Panc1 (cell line): ENCODE data around the gene PPP6R2. TPM values are rescaled to one million over a fixed set of nuclear protein-coding genes. Genes with fewer than 3 reads are reported as not detected.

Experiments
- ATAC-seq: fragments of 200-7000 bp; cut with Tn5 transposase; 2 replicates; pipeline ENCODE4 v1.9.1; 2020; ENCODE audit warnings: mild to moderate bottlenecking, moderate library complexity
- BruUV-seq: library from RNA; stranded (reverse); fragments of 400-500 nt; replicated peaks from 2 replicates; lab custom pipeline; 2021; lab: Mats Ljungman, UMichigan
- CTCF ChIA-PET: fragments of 300-600 bp; sonication (Branson Sonifier 250); formaldehyde crosslinking; loops from one replicate; lab custom pipeline; 2022; ENCODE audit warnings: antibody characterized with exemption; lab: Charles Lee
- POLR2A ChIA-PET: fragments of 300-600 bp; sonication (Branson Sonifier 250); formaldehyde crosslinking; loops from one replicate; lab custom pipeline; 2022; ENCODE audit warnings: antibody characterized with exemption; lab: Charles Lee
- DNase-seq: peaks from one replicate; pipeline ENCODE4 v3.0.0-alpha.2; 2010; ENCODE audit warnings: low read depth, low spot score
- H3K27ac ChIP-seq: 2 replicates; pipeline ENCODE4 v1.5.1; 2011; ENCODE audit warnings: mild to moderate bottlenecking, low read length, inconsistent platforms
- H3K27me3 ChIP-seq: fragments of 200-500 bp; sonication (Bioruptor generic); 2 replicates; pipeline ENCODE4 v1.6.0; 2014; ENCODE audit warnings: low read length, inconsistent platforms; ENCODE audit not compliant: control insufficient read depth, insufficient read depth
- H3K36me3 ChIP-seq: fragments of 200-500 bp; sonication (Bioruptor generic); 2 replicates; pipeline ENCODE4 v1.5.1; 2014; ENCODE audit warnings: inconsistent platforms, mild to moderate bottlenecking, low read length, moderate library complexity; ENCODE audit not compliant: control insufficient read depth, insufficient read depth
- H3K4me1 ChIP-seq: 2 replicates; pipeline ENCODE4 v1.5.1; 2011; ENCODE audit warnings: inconsistent platforms, mild to moderate bottlenecking, low read length, moderate library complexity; ENCODE audit not compliant: control insufficient read depth, insufficient read depth
- H3K4me3 ChIP-seq, 2 experiments: 2 replicates each; pipeline ENCODE4 v1.5.1; 2011 to 2012; ENCODE audit warnings: low read depth in 2 of 2, low read length in 2 of 2, mild to moderate bottlenecking in 2 of 2, inconsistent platforms in 1 of 2, moderate library complexity in 1 of 2
- H3K9me3 ChIP-seq: fragments of 200-500 bp; sonication (Bioruptor generic); 2 replicates; pipeline ENCODE4 v1.5.1; 2014; ENCODE audit warnings: low read depth, mild to moderate bottlenecking, inconsistent platforms, low read length, moderate library complexity; ENCODE audit not compliant: control insufficient read depth, insufficient read depth
- CTCF ChIP-seq: fragments of 450-650 bp; IDR thresholded peaks from 2 replicates; pipeline ENCODE4 v1.5.1; 2017; ENCODE audit warnings: mild to moderate bottlenecking
- POLR2AphosphoS5 ChIP-seq: IDR thresholded peaks from 2 replicates; pipeline ENCODE4 v1.6.1; 2012; ENCODE audit warnings: mild to moderate bottlenecking, low read depth, low read length, moderate library complexity
- REST ChIP-seq, 2 experiments: IDR thresholded peaks; 2 replicates each; pipeline ENCODE4 v1.6.1; 2011 to 2012; ENCODE audit warnings: low read depth in 2 of 2, control low read depth in 1 of 2, low read length in 1 of 2, mild to moderate bottlenecking in 1 of 2, moderate library complexity in 1 of 2; ENCODE audit not compliant: insufficient read depth in 1 of 2
- SIN3A ChIP-seq: IDR thresholded peaks from 2 replicates; pipeline ENCODE4 v1.6.1; 2012; ENCODE audit warnings: low read depth, mild to moderate bottlenecking, low read length, moderate library complexity, borderline replicate concordance; ENCODE audit not compliant: insufficient read depth
- TCF7L2 ChIP-seq: IDR thresholded peaks from 2 replicates; pipeline ENCODE4 v1.6.1; 2011; ENCODE audit warnings: mild to moderate bottlenecking, low read depth, low read length, inconsistent platforms
- in situ Hi-C: cut with HindIII; loops from 2 replicates; pipeline ENCODE4 v1.10.0; 2016; ENCODE audit warnings: low sequenced_read_pairs, low pct_unique_long_range_greater_than_20kb
- intact Hi-C: fragments of 100-400 bp; cut with micrococcal nuclease; formaldehyde crosslinking; loops from one replicate; pipeline ENCODE4 v1.10.0; 2022; ENCODE audit not compliant: unreplicated experiment
- total RNA-seq: library from RNA; stranded (reverse); gene quantifications from one replicate; pipeline ENCODE4 v1.2.1, GENCODE V29; 2021; ENCODE audit not compliant: unreplicated experiment

Gene PPP6R2
- total RNA-seq, 1 experiment from 2014 or later, result 52.8 TPM

GRCh38 chr22:50309601-50309991 is 33.5 kb upstream of the PPP6R2 start:
- BruUV-seq, result no TSS peak
- in situ Hi-C loops (no loop called here), intact Hi-C loops (no loop called here)
- no peaks in the 10 kb centered on the region for H3K27me3 ChIP-seq
- no peaks in the 10 kb centered on the region for H3K9me3 ChIP-seq
- ChIA-PET CTCF (no interaction called here), POLR2A (no interaction called here)
- ATAC-seq, result no peak
- no peak overlapping the region for H3K4me3 ChIP-seq
- H3K27ac ChIP-seq, result no peak overlapping the region
- TF ChIP-seq CTCF, result no peak
- TF ChIP-seq POLR2AphosphoS5, result no peak
- TF ChIP-seq SIN3A, result no peak
- TF ChIP-seq REST (IDR thresholded peaks at IDR 0.05; ENCODE audit: insufficient read depth in 1 of 2, low read depth in 2 of 2, low read length in 1 of 2), result no peak
- TF ChIP-seq TCF7L2, result no peak
- H3K4me1 ChIP-seq, result peaks cover 38% of the 10 kb centered on the region
- no peak for DNase-seq
- H3K36me3 ChIP-seq, result no peaks in the 10 kb centered on the region; the same call in 1 of the 2 replicates

- Histone ChIP-seq H3K36me3 (no peaks in the 10 kb centered on the region; the same call in 1 of the 2 replicates), H3K4me3 (no peak overlapping the region), H3K4me1 (peaks cover 33% of the 10 kb centered on the region), H3K27me3 (no peaks in the 10 kb centered on the region), H3K9me3 (no peaks in the 10 kb centered on the region), H3K27ac (no peak overlapping the region)
- intact Hi-C loops, result no loop called here
- in situ Hi-C loops, result no loop called here
- ChIA-PET CTCF (no interaction called here), POLR2A (no interaction called here)
- DNase-seq, result no peak
- no TSS peak for BruUV-seq
- TF ChIP-seq REST (IDR thresholded peaks at IDR 0.05; ENCODE audit: insufficient read depth in 1 of 2, low read depth in 2 of 2, low read length in 1 of 2), result no peak
- no peak for ATAC-seq
Measured at GRCh38 chr22:50310031-50310722, 33.0 kb upstream of the PPP6R2 start.
